ENCODE results near the gene ADAM11.

DNA sequence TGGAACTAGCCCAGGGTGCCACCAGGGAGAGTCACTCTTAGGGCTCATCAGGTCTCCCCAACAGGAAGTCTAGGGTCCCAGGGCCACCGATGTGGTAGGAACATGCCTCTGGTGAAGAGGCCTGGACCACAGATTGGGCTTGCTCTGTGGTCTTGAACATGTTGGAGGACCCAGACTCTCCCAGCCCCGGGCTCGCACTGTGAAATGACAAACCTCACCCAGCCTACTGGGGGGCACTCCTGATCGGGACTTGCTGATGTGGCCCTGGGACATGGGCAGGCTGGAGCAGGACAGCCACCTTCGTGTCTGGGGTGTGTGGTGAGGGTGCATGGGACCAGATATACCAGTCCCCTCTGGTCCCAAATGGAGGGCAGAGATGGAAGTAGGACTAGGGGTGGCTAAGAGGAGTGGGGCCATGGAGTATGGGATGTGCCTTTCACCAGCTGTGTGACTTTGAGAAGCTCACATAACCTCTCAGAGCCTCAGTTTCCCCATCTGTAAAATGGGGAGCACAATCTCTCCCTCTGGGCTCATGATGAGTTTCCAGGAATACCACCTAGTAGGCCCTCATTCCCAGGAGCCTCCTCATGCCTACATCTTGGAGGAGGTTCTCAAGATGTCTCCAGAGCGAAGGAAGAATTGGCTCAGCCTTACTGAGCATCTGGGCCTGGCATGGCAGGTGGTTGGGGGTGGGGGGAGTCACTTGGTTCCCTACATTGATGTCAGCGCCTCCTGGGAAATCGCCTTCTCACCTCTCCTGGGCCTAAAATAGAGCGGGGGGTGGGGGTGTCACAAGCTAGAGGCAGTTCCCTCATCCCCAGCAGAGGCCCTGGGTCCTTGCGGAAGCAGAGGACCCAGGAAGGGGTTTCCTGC is 1.5 kb upstream of the ADAM11 start:
- TF ChIP-seq, protein P1, sequence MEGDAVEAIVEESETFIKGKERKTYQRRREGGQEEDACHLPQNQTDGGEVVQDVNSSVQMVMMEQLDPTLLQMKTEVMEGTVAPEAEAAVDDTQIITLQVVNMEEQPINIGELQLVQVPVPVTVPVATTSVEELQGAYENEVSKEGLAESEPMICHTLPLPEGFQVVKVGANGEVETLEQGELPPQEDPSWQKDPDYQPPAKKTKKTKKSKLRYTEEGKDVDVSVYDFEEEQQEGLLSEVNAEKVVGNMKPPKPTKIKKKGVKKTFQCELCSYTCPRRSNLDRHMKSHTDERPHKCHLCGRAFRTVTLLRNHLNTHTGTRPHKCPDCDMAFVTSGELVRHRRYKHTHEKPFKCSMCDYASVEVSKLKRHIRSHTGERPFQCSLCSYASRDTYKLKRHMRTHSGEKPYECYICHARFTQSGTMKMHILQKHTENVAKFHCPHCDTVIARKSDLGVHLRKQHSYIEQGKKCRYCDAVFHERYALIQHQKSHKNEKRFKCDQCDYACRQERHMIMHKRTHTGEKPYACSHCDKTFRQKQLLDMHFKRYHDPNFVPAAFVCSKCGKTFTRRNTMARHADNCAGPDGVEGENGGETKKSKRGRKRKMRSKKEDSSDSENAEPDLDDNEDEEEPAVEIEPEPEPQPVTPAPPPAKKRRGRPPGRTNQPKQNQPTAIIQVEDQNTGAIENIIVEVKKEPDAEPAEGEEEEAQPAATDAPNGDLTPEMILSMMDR (IDR thresholded peaks at IDR 0.05; ENCODE audit: insufficient read depth, low read length, poor library complexity, severe bottlenecking): no peak
- TF ChIP-seq EZH2phosphoT487 (conservative IDR thresholded peaks at IDR 0.05; ENCODE audit: low read length): no peak
